GM12878 (cell line): ENCODE data around the gene NUP54. TPM values are rescaled to one million over a fixed set of nuclear protein-coding genes. Genes with fewer than 3 reads are reported as not detected.

Experiments
- ATF2 ChIP-seq: IDR thresholded peaks from 2 replicates; pipeline ENCODE4 v1.6.1; 2012; ENCODE audit warnings: low read length, inconsistent platforms
- BHLHE40 ChIP-seq, 2 experiments: fragments of 450-650 bp in 1 of 2; IDR thresholded peaks; 2 replicates each; pipeline ENCODE4 v1.6.1; 2011 to 2017; ENCODE audit warnings: low read depth in 2 of 2, borderline replicate concordance in 1 of 2, improper control_type of control experiment in 1 of 2, low read length in 1 of 2, mild to moderate bottlenecking in 1 of 2
- CEBPB ChIP-seq, 2 experiments: fragments of 150-350 bp in 1 of 2; IDR thresholded peaks; 2 replicates each; pipeline ENCODE4 v1.6.1; 2012 to 2014; ENCODE audit warnings: low read depth in 2 of 2, low read length in 2 of 2, borderline replicate concordance in 1 of 2, inconsistent platforms in 1 of 2
- CUX1 ChIP-seq: IDR thresholded peaks from 2 replicates; pipeline ENCODE4 v1.6.1; 2012; ENCODE audit warnings: improper control_type of control experiment, low read depth, low read length; ENCODE audit not compliant: insufficient replicate concordance
- PBX3 ChIP-seq: IDR thresholded peaks from 2 replicates; pipeline ENCODE4 v1.6.1; 2011; ENCODE audit warnings: mild to moderate bottlenecking, low read depth, low read length, moderate library complexity; ENCODE audit not compliant: insufficient replicate concordance
- RBBP5 ChIP-seq: fragments of 200-600 bp; sonication (generic); conservative IDR thresholded peaks from 2 replicates; pipeline ENCODE4 v1.6.1; 2016
- ZBED1 ChIP-seq: IDR thresholded peaks from 2 replicates; pipeline ENCODE4 v1.6.1; 2016; ENCODE audit warnings: borderline replicate concordance
- polyA plus RNA-seq, 11 experiments: library from polyadenylated mRNA; depleted of rRNA in 4 of 11; unstranded in 6 of 11; stranded (reverse) in 5 of 11; fragments of >200 nt; fragmentation: Nextera tagmentation in 4 of 11; fragmentation: Illumina TruSeq in 1 of 11; extraction: Ambion mirVana in 4 of 11; extraction: Trizol in 1 of 11; gene quantifications; 1 replicate in 1 of 11; 2 replicates in 10 of 11; pipeline versions ENCODE4 v1.2.1 to v1.2.3, GENCODE V29; 2011 to 2016; ENCODE audit warnings: inconsistent platforms in 2 of 11, missing spikeins in 2 of 11, low read depth in 1 of 11
- total RNA-seq, 4 experiments: library from RNA; depleted of rRNA in 3 of 4; stranded (reverse); fragments of >200 nt in 3 of 4; fragmentation: Illumina TruSeq in 1 of 4; extraction: Trizol in 1 of 4; gene quantifications; 2 replicates each; pipeline versions ENCODE4 v1.2.1 to v1.2.3, GENCODE V29; 2013 to 2021

NUP54 gene
- total and polyA plus RNA-seq, 10 of the 15 experiments (the other 5 are each of a cell fraction or from before 2014, with no cell fraction given), result 17.5 to 69.0 (median 42.3) TPM

GRCh38 chr4:76187152-76187551, 39.0 kb upstream of the NUP54 start (continued):
- TF ChIP-seq CEBPB (IDR thresholded peaks at IDR 0.05; ENCODE audit: borderline replicate concordance in 1 of 2, low read depth in 2 of 2, low read length in 2 of 2), result no peak
- TF ChIP-seq ATF2, result no peak
- no peak for TF ChIP-seq CUX1
- TF ChIP-seq BHLHE40 (IDR thresholded peaks at IDR 0.05; ENCODE audit: borderline replicate concordance in 1 of 2, low read depth in 2 of 2, low read length in 1 of 2), result no peak
- TF ChIP-seq PBX3, result no peak
- TF ChIP-seq RBBP5, result no peak
- no peak for TF ChIP-seq ZBED1
